ENCODE results near the gene TADA2A.
A peak's percentile ranks its signal among the peaks of the same experiment; 100 is the strongest.

The TADA2A gene

GRCh38 chr17:37406635-37407461, at the start of gene TADA2A, which contains the start of gene ACACA:
TSS of gene TADA2A (plus strand) at chr17:37406886. CDS start at chr17:37411366, 4,480 bp downstream.
TSS of gene ACACA (minus strand) at chr17:37406836. CDS start at chr17:37406299, 537 bp downstream.
- DNase-seq (ENCODE audit: low read depth in 2 of 2), result peak; percentile 51 to 56

- no peak for DNase-seq (ENCODE audit: low read depth in 2 of 2)
These were observed 48.4 kb upstream of the TADA2A start for GRCh38 chr17:37358098-37358829.

- DNase-seq (ENCODE audit: low read depth in 2 of 2), result peak; percentile 75 to 76
These were observed 47.6 kb upstream of the TADA2A start for GRCh38 chr17:37358830-37359681.

GRCh38 chr17:37359682-37360188, 47.0 kb upstream of the TADA2A start:
- no peak for DNase-seq (ENCODE audit: low read depth in 2 of 2)

GRCh38 chr17:37360632-37361031, 46.1 kb upstream of the TADA2A start:
- DNase-seq (ENCODE audit: low read depth in 2 of 2), result no peak

GRCh38 chr17:37361543-37361942, 45.1 kb upstream of the TADA2A start:
- no peak for DNase-seq (ENCODE audit: low read depth in 2 of 2)

- no peak for DNase-seq (ENCODE audit: low read depth in 2 of 2)
These were observed 41.1 kb upstream of the TADA2A start for GRCh38 chr17:37365589-37365988.

GRCh38 chr17:37368577-37368976, 38.1 kb upstream of the TADA2A start:
- DNase-seq (ENCODE audit: low read depth in 2 of 2), result no peak

GRCh38 chr17:37373530-37374159, 33.0 kb upstream of the TADA2A start:
- peak in 1 of 2 donors; percentile 29 for DNase-seq (ENCODE audit: low read depth in 2 of 2)

- DNase-seq (ENCODE audit: low read depth in 2 of 2), result no peak
These were observed 31.0 kb upstream of the TADA2A start, which contains the start of gene C17orf78 for GRCh38 chr17:37375706-37376105. TSS of gene C17orf78 (plus strand) at chr17:37375985. CDS start at chr17:37376093, 108 bp downstream.

- no peak for DNase-seq (ENCODE audit: low read depth in 2 of 2)
These were observed 24.6 kb upstream of the TADA2A start for GRCh38 chr17:37382056-37382455.

GRCh38 chr17:37384560-37385149, 22.0 kb upstream of the TADA2A start:
- DNase-seq (ENCODE audit: low read depth in 2 of 2), result no peak

- no peak for DNase-seq (ENCODE audit: low read depth in 2 of 2)
These were observed 21.2 kb upstream of the TADA2A start for GRCh38 chr17:37385474-37385990.

GRCh38 chr17:37386462-37386861, 20.2 kb upstream of the TADA2A start:
- DNase-seq (ENCODE audit: low read depth in 2 of 2), result no peak

- no peak for DNase-seq (ENCODE audit: low read depth in 2 of 2)
These were observed 18.4 kb upstream of the TADA2A start for GRCh38 chr17:37388266-37388665.

GRCh38 chr17:37389160-37389559, 17.5 kb upstream of the TADA2A start:
- DNase-seq (ENCODE audit: low read depth in 2 of 2), result no peak

- DNase-seq (ENCODE audit: low read depth in 2 of 2), result no peak
These were observed 15.5 kb upstream of the TADA2A start for GRCh38 chr17:37391146-37391545.

GRCh38 chr17:37392024-37392590, 14.6 kb upstream of the TADA2A start:
- DNase-seq (ENCODE audit: low read depth in 2 of 2), result no peak

GRCh38 chr17:37393352-37393751, 13.3 kb upstream of the TADA2A start:
- no peak for DNase-seq (ENCODE audit: low read depth in 2 of 2)

GRCh38 chr17:37399265-37399803, 7.4 kb upstream of the TADA2A start:
- DNase-seq (ENCODE audit: low read depth in 2 of 2), result no peak

Measured in stimulated activated CD8-positive, alpha-beta memory T cell treated with anti-CD3 and anti-CD28 coated beads, Interleukin-2, amount 100 ng/mL, for 1 hour (primary cell).